H9 (cell line): ENCODE measurements around the gene MTHFD1L. TPM values are rescaled to one million over a fixed set of nuclear protein-coding genes. Genes with fewer than 3 reads are reported as not detected.

Experiments used
- DNase-seq: peaks from one replicate; pipeline ENCODE4 v3.0.0-alpha.2; 2017
- H2AFZ ChIP-seq: one replicate; pipeline ENCODE4 v1.6.1; 2013; ENCODE audit warnings: mild to moderate bottlenecking, low read length, control low read depth, moderate library complexity
- H2AK5ac ChIP-seq: 2 replicates; pipeline ENCODE4 v1.6.1; 2013; ENCODE audit warnings: low read length, control low read depth, mixed read lengths; ENCODE audit not compliant: insufficient read length
- H2BK120ac ChIP-seq: one replicate; pipeline ENCODE4 v1.6.1; 2013; ENCODE audit warnings: low read depth, mild to moderate bottlenecking, low read length, control low read depth, inconsistent platforms; ENCODE audit not compliant: poor library complexity, severe bottlenecking
- H2BK12ac ChIP-seq: 2 replicates; pipeline ENCODE4 v1.6.1; 2013; ENCODE audit warnings: low read length, control low read depth, mixed read lengths, low read depth; ENCODE audit not compliant: insufficient read length
- H2BK15ac ChIP-seq: 2 replicates; pipeline ENCODE4 v1.6.1; 2013; ENCODE audit warnings: low read depth, low read length, control low read depth
- H2BK20ac ChIP-seq: one replicate; pipeline ENCODE4 v1.6.1; 2013; ENCODE audit warnings: low read depth, mild to moderate bottlenecking, low read length, control low read depth, inconsistent platforms; ENCODE audit not compliant: poor library complexity, severe bottlenecking
- H2BK5ac ChIP-seq: 2 replicates; pipeline ENCODE4 v1.6.1; 2013; ENCODE audit warnings: low read length, control low read depth, mixed read lengths; ENCODE audit not compliant: insufficient read length
- H3K14ac ChIP-seq: 2 replicates; pipeline ENCODE4 v1.6.1; 2013; ENCODE audit warnings: low read length, control low read depth; ENCODE audit not compliant: insufficient read depth
- H3K18ac ChIP-seq: 2 replicates; pipeline ENCODE4 v1.6.1; 2013; ENCODE audit warnings: low read depth, mild to moderate bottlenecking, mixed read lengths, low read length, control low read depth; ENCODE audit not compliant: insufficient read length
- H3K23ac ChIP-seq: 2 replicates; pipeline ENCODE4 v1.6.1; 2013; ENCODE audit warnings: low read length, control low read depth, mixed read lengths, low read depth; ENCODE audit not compliant: insufficient read length
- H3K23me2 ChIP-seq: 2 replicates; pipeline ENCODE4 v1.6.1; 2013; ENCODE audit warnings: low read depth, mild to moderate bottlenecking, mixed read lengths, low read length, control low read depth; ENCODE audit not compliant: insufficient read length, poor library complexity, severe bottlenecking
- H3K27ac ChIP-seq: 2 replicates; pipeline ENCODE4 v1.5.1; 2013; ENCODE audit warnings: low read length, control low read depth, mixed read lengths, low read depth; ENCODE audit not compliant: insufficient read length
- H3K27me3 ChIP-seq: 2 replicates; pipeline ENCODE4 v1.6.1; 2013; ENCODE audit warnings: low read length, control low read depth, inconsistent platforms; ENCODE audit not compliant: insufficient read depth
- H3K4ac ChIP-seq: 2 replicates; pipeline ENCODE4 v1.6.1; 2013; ENCODE audit warnings: low read depth, mild to moderate bottlenecking, control low read depth, inconsistent platforms, low read length, moderate library complexity
- H3K4me1 ChIP-seq: 2 replicates; pipeline ENCODE4 v1.6.1; 2013; ENCODE audit warnings: low read length, control low read depth, inconsistent platforms; ENCODE audit not compliant: insufficient read depth
- H3K4me2 ChIP-seq: 2 replicates; pipeline ENCODE4 v1.6.1; 2013; ENCODE audit warnings: low read length, control low read depth, mixed read lengths; ENCODE audit not compliant: insufficient read length, insufficient read depth
- H3K56ac ChIP-seq: 2 replicates; pipeline ENCODE4 v1.6.1; 2013; ENCODE audit warnings: low read depth, mild to moderate bottlenecking, mixed read lengths, low read length, control low read depth; ENCODE audit not compliant: insufficient read length
- H3K79me1 ChIP-seq: 2 replicates; pipeline ENCODE4 v1.6.1; 2013; ENCODE audit warnings: low read depth, mild to moderate bottlenecking, moderate library complexity, low read length, control low read depth, inconsistent platforms; ENCODE audit not compliant: insufficient read depth, poor library complexity, severe bottlenecking
- H3K79me2 ChIP-seq: 2 replicates; pipeline ENCODE4 v1.6.1; 2013; ENCODE audit warnings: low read length, control low read depth, inconsistent platforms; ENCODE audit not compliant: insufficient read depth
- H3K9ac ChIP-seq: 2 replicates; pipeline ENCODE4 v1.6.1; 2013; ENCODE audit warnings: low read length, control low read depth, mixed read lengths; ENCODE audit not compliant: insufficient read length; ENCODE audit errors: extremely low read depth
- H3K9me3 ChIP-seq: one replicate; pipeline ENCODE4 v1.6.1; 2013; ENCODE audit warnings: low read depth, low read length, inconsistent platforms; ENCODE audit not compliant: control insufficient read depth
- H3T11ph ChIP-seq: one replicate; pipeline ENCODE4 v1.6.1; 2013; ENCODE audit warnings: mild to moderate bottlenecking, low read length, control low read depth, inconsistent platforms
- H4K20me1 ChIP-seq: one replicate; pipeline ENCODE4 v1.6.1; 2013; ENCODE audit not compliant: control insufficient read depth, insufficient read length, insufficient read depth
- H4K5ac ChIP-seq: 2 replicates; pipeline ENCODE4 v1.6.1; 2013; ENCODE audit warnings: low read depth, mild to moderate bottlenecking, mixed read lengths, low read length, control low read depth; ENCODE audit not compliant: insufficient read length
- H4K8ac ChIP-seq: replicated peaks from 2 replicates; pipeline ENCODE4 v1.6.1; 2013; ENCODE audit warnings: low read length, control low read depth, mixed read lengths, low read depth; ENCODE audit not compliant: insufficient read length
- H4K91ac ChIP-seq: 2 replicates; pipeline ENCODE4 v1.6.1; 2013; ENCODE audit warnings: low read depth, mild to moderate bottlenecking, moderate library complexity, mixed read lengths, low read length, control low read depth; ENCODE audit not compliant: insufficient read length
- H3K27ac Mint-ChIP-seq, 3 experiments: 2 replicates in 2 of 3; 3 replicates in 1 of 3; pipeline ENCODE4 v1.8.0; 2020 to 2021; ENCODE audit warnings: mixed read lengths in 3 of 3, mild to moderate bottlenecking in 1 of 3, moderate library complexity in 1 of 3
- H3K27me3 Mint-ChIP-seq: 2 replicates; pipeline ENCODE4 v1.8.0; 2021; ENCODE audit warnings: low read depth, mild to moderate bottlenecking, moderate library complexity, mixed read lengths
- H3K36me3 Mint-ChIP-seq, 3 experiments: 2 replicates in 2 of 3; 3 replicates in 1 of 3; pipeline ENCODE4 v1.8.0; 2020 to 2021; ENCODE audit warnings: low read depth in 3 of 3, mixed read lengths in 3 of 3; ENCODE audit not compliant: insufficient read depth in 1 of 3
- H3K4me1 Mint-ChIP-seq, 2 experiments: 2 replicates each; pipeline ENCODE4 v1.8.0; 2020; ENCODE audit warnings: mixed read lengths in 2 of 2
- H3K4me3 Mint-ChIP-seq, 2 experiments: 2 replicates in 1 of 2; 3 replicates in 1 of 2; pipeline ENCODE4 v1.8.0; 2020 to 2021; ENCODE audit warnings: mild to moderate bottlenecking in 2 of 2, mixed read lengths in 2 of 2, moderate library complexity in 1 of 2
- H3K9me3 Mint-ChIP-seq, 2 experiments: 2 replicates in 1 of 2; 3 replicates in 1 of 2; pipeline ENCODE4 v1.8.0; 2020; ENCODE audit warnings: mild to moderate bottlenecking in 2 of 2, mixed read lengths in 2 of 2, moderate library complexity in 1 of 2
- CTCF ChIP-seq: fragments of 200-600 bp; sonication (generic); conservative IDR thresholded peaks from 3 replicates; pipeline ENCODE4 v1.8.0; 2021; ENCODE audit warnings: antibody characterized with exemption, mild to moderate bottlenecking
- WGBS: extraction: QIAGEN DNeasy Blood & Tissue Kit; methylation state at CpG from one replicate; pipeline ENCODE4 v1.1.7; 2013; ENCODE audit warnings: missing lambda C conversion rate, low lambda C conversion rate, mixed read lengths; ENCODE audit not compliant: insufficient read length; ENCODE audit errors: extremely low coverage; 5-methylcytosine and 5-hydroxymethylcytosine counted together
- total RNA-seq: library from RNA; stranded (reverse); gene quantifications from 2 replicates; pipeline ENCODE4 v1.2.1, GENCODE V29; 2021

Gene MTHFD1L
- total RNA-seq, 1 experiment from 2014 or later = 90.2 TPM

GRCh38 chr6:150895928-150896632 is 30.6 kb downstream of the MTHFD1L start:
- no peak overlapping the region for H2BK20ac ChIP-seq
- H2AK5ac ChIP-seq = no peak overlapping the region
- no peak overlapping the region for H2BK120ac ChIP-seq
- H3K27me3 ChIP-seq = no peaks in the 10 kb centered on the region
- H4K91ac ChIP-seq = no peak overlapping the region
- H3K56ac ChIP-seq = no peak overlapping the region
- no peak overlapping the region for H3K4ac ChIP-seq
- H3K18ac ChIP-seq = no peak overlapping the region
- H2BK12ac ChIP-seq = no peak overlapping the region
- H3K27ac ChIP-seq = no peak overlapping the region
- TF ChIP-seq CTCF = no peak
- H3K9me3 Mint-ChIP-seq = no peaks in the 10 kb centered on the region
- no peak for DNase-seq
- no peak overlapping the region; a peak in 1 of 7 replicates for H3K27ac Mint-ChIP-seq
- peaks cover 23 to 62% (median 45%) of the 10 kb centered on the region in 3 experiments for H3K36me3 Mint-ChIP-seq
- WGBS = no CpG with 5 or more reads among the region's 4 CpGs
- H3K9me3 ChIP-seq = no peaks in the 10 kb centered on the region
- no peak overlapping the region for H3K4me3 Mint-ChIP-seq
- H4K8ac ChIP-seq = no peak overlapping the region
- no peaks in the 10 kb centered on the region for H3K27me3 Mint-ChIP-seq
- no peak overlapping the region for H2BK15ac ChIP-seq
- no peak overlapping the region for H4K5ac ChIP-seq
- H3K9ac ChIP-seq = no peak overlapping the region
- no peak overlapping the region for H3K4me2 ChIP-seq
- no peaks in the 10 kb centered on the region for H4K20me1 ChIP-seq
- H3K23me2 ChIP-seq = peaks cover 3% of the 10 kb centered on the region
- no peaks in the 10 kb centered on the region for H3K79me1 ChIP-seq
- H2BK5ac ChIP-seq = no peak overlapping the region
- no peaks in the 10 kb centered on the region for H3K4me1 ChIP-seq
- H3K4me1 Mint-ChIP-seq = peaks cover 2 to 6% of the 10 kb centered on the region in 2 experiments
- H3T11ph ChIP-seq = no peak overlapping the region
- no peak overlapping the region for H3K23ac ChIP-seq
- no peak overlapping the region for H3K14ac ChIP-seq
- no peaks in the 10 kb centered on the region for H3K79me2 ChIP-seq
- H2AFZ ChIP-seq = no peak overlapping the region
